Subcutaneous abdominal adipose tissue (tissue), 5 donors: Measurements from ENCODE around the gene KIF16B.
"Not testable (repeated sequence)": the region's sequence is repeated elsewhere in the genome, so short reads cannot be mapped to it uniquely, and the experiment has no call there.

Experiments
- H3K27ac ChIP-seq: one replicate; pipeline ENCODE4 v1.7.0; 2013; ENCODE audit warnings: low read depth, mild to moderate bottlenecking, inconsistent platforms, low read length, moderate library complexity
- H3K27me3 ChIP-seq, 5 donors: one replicate each; pipeline ENCODE4 v1.7.0; 2013; ENCODE audit warnings: low read length in 5 of 5, inconsistent platforms in 1 of 5; ENCODE audit not compliant: control insufficient read depth in 5 of 5, insufficient read depth in 4 of 5
- H3K36me3 ChIP-seq, 5 donors: one replicate each; pipeline ENCODE4 v1.7.0; 2013; ENCODE audit warnings: low read length in 5 of 5; ENCODE audit not compliant: control insufficient read depth in 5 of 5, insufficient read depth in 5 of 5
- H3K4me1 ChIP-seq, 5 donors: one replicate each; pipeline ENCODE4 v1.7.0; 2013; ENCODE audit warnings: low read length in 5 of 5, mild to moderate bottlenecking in 3 of 5, moderate library complexity in 1 of 5; ENCODE audit not compliant: control insufficient read depth in 5 of 5, insufficient read depth in 5 of 5
- H3K4me3 ChIP-seq, 5 donors: one replicate each; pipeline ENCODE4 v1.7.0; 2013; ENCODE audit warnings: low read length in 5 of 5, low read depth in 1 of 5
- H3K9ac ChIP-seq, 5 donors: one replicate each; pipeline ENCODE4 v1.7.0; 2013; ENCODE audit warnings: low read length in 5 of 5, mild to moderate bottlenecking in 4 of 5, moderate library complexity in 3 of 5
- H3K9me3 ChIP-seq, 5 donors: one replicate each; pipeline ENCODE4 v1.7.0; 2013; ENCODE audit warnings: low read length in 5 of 5; ENCODE audit not compliant: control insufficient read depth in 5 of 5
- donor health status: healthy.
- donor health status: healthy.
- donor health status: healthy.
- donor health status: healthy.
- donor health status: healthy.

Gene KIF16B

DNA sequence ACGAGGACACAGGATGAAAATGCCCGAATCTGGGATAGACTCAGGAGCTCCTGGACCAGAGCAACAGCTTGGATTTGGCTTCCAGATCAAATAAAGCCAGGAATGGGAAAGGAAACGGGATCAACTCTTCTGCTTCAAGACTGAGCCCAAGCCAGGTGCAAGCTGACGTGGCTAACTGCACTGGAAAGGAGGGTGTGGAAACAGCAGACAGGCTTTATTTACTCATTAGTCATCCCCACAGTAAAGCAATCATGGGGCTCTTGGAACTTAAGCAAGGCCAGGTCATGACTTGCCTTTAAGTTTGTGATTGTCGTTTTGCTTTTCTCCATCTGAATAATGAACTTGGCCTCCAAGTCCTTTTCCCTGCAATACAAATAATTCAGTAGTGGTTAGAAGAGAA is 45.2 kb downstream of the KIF16B start:
- Histone ChIP-seq H3K27ac (no peak overlapping the region), H3K4me1 (no peaks in the 10 kb centered on the region), H3K36me3 (peaks cover 0 to 19% (median 5%) of the 10 kb centered on the region in 5 donors), H3K9me3 (no peaks in the 10 kb centered on the region), H3K4me3 (no peak overlapping the region), H3K9ac (no peak overlapping the region), H3K27me3 (no peaks in the 10 kb centered on the region)

DNA sequence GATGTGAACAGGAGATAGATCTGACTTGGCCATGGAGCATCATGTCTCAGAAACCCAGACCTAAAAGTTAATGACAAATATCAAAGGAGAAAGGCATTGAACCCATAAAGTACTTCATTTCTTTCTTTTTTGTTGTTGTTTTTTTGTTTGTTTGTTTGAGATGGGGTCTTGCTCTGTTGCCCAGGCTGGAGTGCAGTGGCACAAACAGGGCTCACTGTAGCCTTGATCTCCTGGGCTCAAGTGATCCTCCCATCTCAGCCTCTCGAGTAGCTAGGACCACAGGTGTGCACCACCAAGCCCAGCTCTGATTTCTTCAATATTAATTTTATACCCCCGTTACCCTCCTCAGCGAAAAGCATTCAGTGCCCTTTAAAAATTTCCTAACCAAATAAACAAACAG is 45.8 kb downstream of the KIF16B start:
- no peak overlapping the region for H3K9ac ChIP-seq
- no peak overlapping the region for H3K27ac ChIP-seq
- H3K4me3 ChIP-seq: no peak overlapping the region
- H3K9me3 ChIP-seq: no peaks in the 10 kb centered on the region
- H3K27me3 ChIP-seq: no peaks in the 10 kb centered on the region
- H3K36me3 ChIP-seq: peaks cover 0 to 19% (median 5%) of the 10 kb centered on the region in 5 donors
- H3K4me1 ChIP-seq: no peaks in the 10 kb centered on the region

DNA sequence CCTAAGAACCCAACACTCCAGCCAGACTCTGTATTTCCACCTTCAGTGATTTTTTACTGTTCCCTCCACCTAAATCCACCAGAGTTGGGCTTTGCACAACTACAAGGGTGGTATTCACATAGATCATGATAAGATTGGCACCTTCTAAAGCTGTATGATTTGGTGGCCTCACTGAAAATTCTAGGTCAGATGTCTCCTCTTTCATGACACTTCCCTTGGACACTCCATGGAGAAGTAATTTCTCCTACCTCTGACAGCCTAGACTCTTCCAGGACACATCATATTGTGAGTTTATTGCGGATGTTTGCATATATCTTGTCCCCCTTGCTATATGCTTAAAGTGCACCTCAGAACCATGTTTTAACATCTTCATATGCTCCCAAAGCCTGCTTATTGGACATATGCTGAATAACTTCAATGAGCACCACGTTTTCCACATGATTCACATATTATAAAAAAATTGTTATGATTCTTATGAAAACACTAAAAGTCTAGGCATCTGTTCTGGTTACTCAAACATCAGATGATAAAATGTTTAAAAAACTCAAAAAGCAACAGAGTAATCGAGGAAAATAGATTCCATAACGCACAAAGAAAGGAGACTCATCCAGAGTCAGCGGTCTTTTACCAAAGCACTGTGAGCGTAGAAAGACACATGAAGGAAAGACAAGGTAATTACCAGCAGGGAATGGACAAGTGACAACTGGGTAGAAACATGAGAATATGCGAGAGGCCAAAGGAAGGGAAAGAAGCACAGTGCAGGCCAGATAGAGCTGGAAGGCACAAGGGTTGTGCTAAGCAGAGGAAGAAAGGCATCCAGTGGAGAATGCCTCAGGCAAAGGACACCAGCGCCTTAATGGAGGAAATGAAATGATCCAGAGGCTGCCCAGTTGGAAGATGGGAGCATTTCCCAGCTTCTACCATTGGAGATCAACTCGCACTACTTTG is 46.5 kb downstream of the KIF16B start:
- H3K36me3 ChIP-seq: peaks cover 0 to 19% (median 5%) of the 10 kb centered on the region in 5 donors
- H3K27ac ChIP-seq: no peak overlapping the region
- H3K9me3 ChIP-seq: no peaks in the 10 kb centered on the region
- no peak overlapping the region for H3K4me3 ChIP-seq
- no peak overlapping the region for H3K9ac ChIP-seq
- no peaks in the 10 kb centered on the region for H3K27me3 ChIP-seq
- no peaks in the 10 kb centered on the region for H3K4me1 ChIP-seq

DNA sequence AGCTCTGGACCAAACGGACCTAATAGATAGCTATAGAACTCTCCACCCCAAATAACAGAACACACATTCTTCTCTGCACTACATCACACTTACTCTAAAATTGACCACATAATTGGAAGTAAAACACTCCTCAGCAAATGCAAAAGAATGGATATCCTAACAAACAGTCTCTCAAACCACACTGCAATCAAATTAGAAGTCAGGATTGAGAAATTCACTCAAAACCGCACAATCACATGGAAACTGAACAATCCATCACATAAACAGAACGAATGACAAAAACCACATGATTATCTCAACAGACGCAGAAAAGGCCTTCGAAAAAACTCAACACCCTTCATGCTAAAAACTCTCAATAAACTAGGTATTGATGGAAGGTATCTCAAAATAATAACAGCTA is 50.6 kb downstream of the KIF16B start:
- not testable (repeated sequence) for H3K4me3 ChIP-seq, H3K9ac ChIP-seq, H3K27me3 ChIP-seq, H3K27ac ChIP-seq, H3K4me1 ChIP-seq, H3K9me3 ChIP-seq
- peaks cover 2 to 23% (median 5%) of the 10 kb centered on the region in 5 donors for H3K36me3 ChIP-seq

DNA sequence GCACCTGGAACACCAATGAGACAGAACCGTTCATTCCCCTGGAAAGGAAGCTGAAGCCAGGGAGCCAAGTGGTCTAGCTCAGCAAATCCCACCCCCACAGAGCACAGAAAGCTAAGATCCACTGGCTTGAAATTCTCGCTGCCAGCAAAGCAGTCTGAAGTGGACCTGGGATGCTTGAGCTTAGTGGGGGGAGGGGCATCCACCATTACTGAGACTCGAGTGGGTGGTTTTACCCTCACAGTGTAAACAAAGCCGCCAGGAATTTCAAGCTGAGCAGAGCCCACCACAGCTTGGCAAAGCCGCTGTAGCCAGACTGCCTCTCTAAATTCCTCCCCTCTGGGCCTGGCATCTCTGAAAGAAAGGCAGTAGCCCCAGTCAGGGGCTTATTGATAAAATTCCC is 53.1 kb downstream of the KIF16B start:
- no peak overlapping the region for H3K9ac ChIP-seq
- no peak overlapping the region for H3K27ac ChIP-seq
- H3K4me3 ChIP-seq: no peak overlapping the region
- H3K27me3 ChIP-seq: no peaks in the 10 kb centered on the region
- H3K9me3 ChIP-seq: no peaks in the 10 kb centered on the region
- peaks cover 0 to 13% (median 2%) of the 10 kb centered on the region in 5 donors for H3K36me3 ChIP-seq
- H3K4me1 ChIP-seq: no peaks in the 10 kb centered on the region

DNA sequence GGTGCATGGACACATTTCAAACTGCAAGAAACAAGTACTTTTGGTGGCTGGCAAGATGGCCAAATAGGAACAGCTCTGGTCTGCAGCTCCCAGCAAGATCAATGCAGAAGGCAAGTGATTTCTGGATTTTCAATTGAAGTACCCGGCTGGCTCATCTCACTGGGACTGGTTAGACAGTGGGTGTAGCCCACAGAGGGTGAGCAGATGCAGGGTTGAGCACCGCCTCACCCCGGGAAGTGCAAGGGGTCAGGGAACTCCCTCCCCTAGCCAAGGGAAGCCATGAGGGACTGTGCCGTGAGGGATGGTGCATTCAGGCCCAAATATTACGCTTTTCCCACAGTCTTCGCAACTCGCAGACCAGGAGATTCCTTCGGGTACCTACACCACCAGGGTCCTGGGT is 53.6 kb downstream of the KIF16B start:
- H3K27ac ChIP-seq, H3K9me3 ChIP-seq, H3K36me3 ChIP-seq, H3K9ac ChIP-seq, H3K4me1 ChIP-seq, H3K4me3 ChIP-seq, H3K27me3 ChIP-seq: not testable (repeated sequence)

DNA sequence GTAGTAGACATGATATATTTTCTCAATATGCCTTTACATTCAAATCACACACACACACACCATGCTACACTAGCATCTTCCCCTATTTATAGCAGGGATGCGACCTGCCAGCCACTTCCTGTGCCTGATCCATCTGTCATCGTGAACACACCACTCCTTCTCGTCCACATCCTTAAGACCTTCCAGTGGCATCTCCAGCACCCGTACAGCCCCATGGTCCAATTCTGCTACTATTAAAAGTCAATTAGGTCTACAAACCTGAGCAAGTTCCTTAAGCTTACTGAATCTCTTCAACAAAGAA is 54.5 kb downstream of the KIF16B start:
- H3K36me3 ChIP-seq: peaks cover 2 to 8% (median 3%) of the 10 kb centered on the region in 5 donors
- H3K4me3 ChIP-seq: no peak overlapping the region
- no peaks in the 10 kb centered on the region for H3K4me1 ChIP-seq
- H3K27ac ChIP-seq: no peak overlapping the region
- H3K9ac ChIP-seq: peak overlapping the region in 1 of 5 donors; percentile 8
- no peaks in the 10 kb centered on the region for H3K27me3 ChIP-seq
- no peaks in the 10 kb centered on the region for H3K9me3 ChIP-seq

DNA sequence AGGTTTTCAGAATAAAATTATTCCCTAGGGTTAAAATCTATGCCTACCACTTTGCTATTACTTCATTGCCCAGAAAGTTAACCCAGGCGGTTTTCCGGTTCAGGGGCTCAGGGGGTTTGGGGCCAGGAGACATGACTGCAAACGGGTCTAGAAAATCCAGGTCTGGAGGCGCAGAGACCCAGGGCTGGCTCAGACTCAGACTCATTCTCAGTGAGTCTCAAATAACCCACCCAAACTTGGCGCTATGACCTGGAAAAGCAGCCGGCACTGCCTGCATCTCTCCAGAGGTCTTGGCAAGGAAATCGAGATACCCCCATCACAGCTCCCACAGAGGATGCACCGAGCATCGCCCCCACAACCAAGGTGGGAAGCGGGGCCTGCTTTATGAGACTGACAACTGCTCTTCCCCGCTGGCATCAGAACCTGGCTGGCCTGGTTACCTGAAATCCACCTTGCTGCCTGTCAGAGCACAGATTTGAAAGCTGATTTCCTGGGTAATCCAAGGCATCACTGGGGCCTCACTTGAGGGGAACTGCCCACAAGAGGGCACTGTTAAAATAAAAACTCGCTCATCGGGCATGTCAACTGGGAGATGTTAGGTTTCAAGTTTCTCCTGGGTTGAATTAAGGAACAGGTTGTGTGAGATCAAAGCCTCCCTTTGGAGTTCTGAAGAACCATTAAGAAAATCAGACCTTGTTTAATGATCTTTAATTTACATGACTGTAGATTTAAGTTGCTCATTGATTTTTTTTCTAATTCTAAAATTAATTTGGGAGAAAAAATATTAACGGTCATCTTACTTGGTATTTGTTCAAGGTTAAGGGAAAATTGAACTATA is 55.1 kb downstream of the KIF16B start:
- H3K4me1 ChIP-seq: peaks cover 0 to 5% (median 0%) of the 10 kb centered on the region in 5 donors
- H3K9ac ChIP-seq: no peak overlapping the region
- no peaks in the 10 kb centered on the region for H3K9me3 ChIP-seq
- H3K27ac ChIP-seq: no peak overlapping the region
- no peak overlapping the region for H3K4me3 ChIP-seq
- no peaks in the 10 kb centered on the region for H3K27me3 ChIP-seq
- peaks cover 2 to 8% (median 3%) of the 10 kb centered on the region in 5 donors for H3K36me3 ChIP-seq

DNA sequence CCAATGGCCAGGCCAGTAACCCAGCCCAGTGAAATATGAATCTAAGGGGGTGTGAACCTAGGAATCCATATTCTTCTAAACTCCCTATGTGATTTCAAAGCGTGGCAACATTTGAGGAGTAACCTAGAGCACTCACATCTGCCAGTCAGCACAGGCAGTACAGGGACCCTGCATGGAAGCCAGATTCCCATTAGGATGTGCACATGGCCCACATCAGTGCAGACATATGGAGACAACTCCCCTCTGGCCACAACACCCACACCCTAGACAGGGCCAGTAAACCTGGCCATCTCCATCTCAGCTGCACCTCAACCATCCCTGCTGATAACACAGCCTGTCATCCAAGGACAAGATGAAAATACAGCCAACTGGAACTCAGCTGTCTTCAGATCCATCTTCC is 56.5 kb downstream of the KIF16B start:
- peaks cover 2 to 12% (median 9%) of the 10 kb centered on the region in 5 donors for H3K36me3 ChIP-seq

DNA sequence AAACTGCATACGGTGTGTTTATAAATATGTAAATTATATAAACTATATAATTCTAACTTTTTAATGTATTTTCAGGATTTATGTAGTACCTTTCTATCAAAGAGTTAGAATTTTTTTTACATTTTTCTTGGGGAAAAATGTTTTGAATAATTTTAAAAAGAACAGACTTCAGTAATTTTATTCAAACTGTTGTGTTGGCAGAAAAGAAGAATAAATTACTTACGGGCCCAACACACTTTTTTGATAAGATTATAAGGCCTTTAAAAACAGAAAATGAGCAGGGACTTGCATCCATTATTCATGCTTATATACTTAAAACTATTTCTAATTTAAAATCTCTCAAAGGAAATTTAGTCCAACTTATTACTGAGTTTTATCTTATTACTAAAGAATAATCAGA is 58.2 kb downstream of the KIF16B start:
- Histone ChIP-seq H3K27me3 (no peaks in the 10 kb centered on the region), H3K4me3 (no peak overlapping the region), H3K36me3 (peaks cover 12 to 23% (median 14%) of the 10 kb centered on the region in 5 donors), H3K9me3 (no peaks in the 10 kb centered on the region), H3K27ac (no peak overlapping the region), H3K4me1 (peaks cover 0 to 5% (median 0%) of the 10 kb centered on the region in 5 donors), H3K9ac (no peak overlapping the region)

More for the DNA sequence above, 56.5 kb downstream of the KIF16B start:
- H3K27ac ChIP-seq: no peak overlapping the region
- H3K27me3 ChIP-seq: no peaks in the 10 kb centered on the region
- H3K9me3 ChIP-seq: no peaks in the 10 kb centered on the region
- H3K4me1 ChIP-seq: peaks cover 0 to 5% (median 0%) of the 10 kb centered on the region in 5 donors
- H3K9ac ChIP-seq: no peak overlapping the region
- H3K4me3 ChIP-seq: no peak overlapping the region
